GM13977 (cell line): ENCODE measurements around the gene RASGRF2.

Source experiments
- DNase-seq: peaks from one replicate; pipeline ENCODE4 v3.0.0; 2012; ENCODE audit warnings: low spot score
- in situ Hi-C: fragments of 300-500 bp; cut with MboI; formaldehyde crosslinking; loops from one replicate; pipeline ENCODE4 v1.12.0; 2022; ENCODE audit warnings: low sequenced_read_pairs, low pct_unique_long_range_greater_than_20kb, mixed read lengths, inconsistent platforms; ENCODE audit not compliant: unreplicated experiment
- TF ChIP-seq, protein P1 (sequence below): IDR thresholded peaks from 2 replicates; pipeline ENCODE4 v1.5.1; 2012; ENCODE audit warnings: mild to moderate bottlenecking, control low read depth; ENCODE audit not compliant: insufficient read depth; ENCODE audit errors: extremely low read depth, missing control alignments

Gene RASGRF2

DNA sequence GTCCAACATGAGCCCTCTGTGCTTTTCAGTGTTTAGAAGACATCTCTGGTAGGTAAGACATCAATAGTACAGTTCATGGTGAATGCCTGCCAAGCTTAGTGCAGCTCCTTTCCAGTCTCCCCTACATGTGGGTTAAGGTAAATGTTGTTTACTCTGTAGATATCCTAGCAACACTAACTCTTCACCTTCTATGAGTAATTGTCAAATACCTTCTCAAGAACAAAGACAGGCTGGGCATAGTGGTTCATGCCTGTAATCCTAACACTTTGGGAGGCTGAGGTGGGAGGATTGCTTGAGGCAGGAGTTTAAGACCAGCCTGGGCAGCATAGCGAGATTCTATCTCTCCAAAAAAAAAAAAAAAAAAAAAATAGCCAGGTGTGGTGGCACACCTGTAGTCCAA lies 18.7 kb upstream of the RASGRF2 start:
- DNase-seq: no peak
- in situ Hi-C loops: no loop called here
- TF ChIP-seq, protein P1, sequence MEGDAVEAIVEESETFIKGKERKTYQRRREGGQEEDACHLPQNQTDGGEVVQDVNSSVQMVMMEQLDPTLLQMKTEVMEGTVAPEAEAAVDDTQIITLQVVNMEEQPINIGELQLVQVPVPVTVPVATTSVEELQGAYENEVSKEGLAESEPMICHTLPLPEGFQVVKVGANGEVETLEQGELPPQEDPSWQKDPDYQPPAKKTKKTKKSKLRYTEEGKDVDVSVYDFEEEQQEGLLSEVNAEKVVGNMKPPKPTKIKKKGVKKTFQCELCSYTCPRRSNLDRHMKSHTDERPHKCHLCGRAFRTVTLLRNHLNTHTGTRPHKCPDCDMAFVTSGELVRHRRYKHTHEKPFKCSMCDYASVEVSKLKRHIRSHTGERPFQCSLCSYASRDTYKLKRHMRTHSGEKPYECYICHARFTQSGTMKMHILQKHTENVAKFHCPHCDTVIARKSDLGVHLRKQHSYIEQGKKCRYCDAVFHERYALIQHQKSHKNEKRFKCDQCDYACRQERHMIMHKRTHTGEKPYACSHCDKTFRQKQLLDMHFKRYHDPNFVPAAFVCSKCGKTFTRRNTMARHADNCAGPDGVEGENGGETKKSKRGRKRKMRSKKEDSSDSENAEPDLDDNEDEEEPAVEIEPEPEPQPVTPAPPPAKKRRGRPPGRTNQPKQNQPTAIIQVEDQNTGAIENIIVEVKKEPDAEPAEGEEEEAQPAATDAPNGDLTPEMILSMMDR: no peak

DNA sequence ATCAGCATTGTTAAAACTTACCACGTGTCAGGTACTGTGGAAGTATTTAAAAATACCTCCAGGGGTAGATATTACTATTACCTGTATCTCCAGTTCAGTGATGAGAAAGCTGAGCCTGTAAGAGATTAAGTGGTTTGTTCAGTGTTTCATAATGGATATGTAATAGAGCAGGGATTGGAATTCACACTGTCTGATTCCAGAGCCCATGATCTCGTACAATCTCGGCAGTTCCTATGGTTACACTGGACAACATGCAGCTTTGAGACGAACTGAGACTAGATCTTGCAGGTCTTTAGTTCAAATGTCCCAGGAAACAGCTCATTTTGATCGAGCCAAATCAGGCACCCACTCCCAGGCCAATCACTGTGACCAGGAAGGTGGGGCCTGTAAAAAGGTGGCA lies 8.8 kb upstream of the RASGRF2 start:
- in situ Hi-C loops: no loop called here
- TF ChIP-seq, protein P1: no peak
- DNase-seq: no peak

DNA sequence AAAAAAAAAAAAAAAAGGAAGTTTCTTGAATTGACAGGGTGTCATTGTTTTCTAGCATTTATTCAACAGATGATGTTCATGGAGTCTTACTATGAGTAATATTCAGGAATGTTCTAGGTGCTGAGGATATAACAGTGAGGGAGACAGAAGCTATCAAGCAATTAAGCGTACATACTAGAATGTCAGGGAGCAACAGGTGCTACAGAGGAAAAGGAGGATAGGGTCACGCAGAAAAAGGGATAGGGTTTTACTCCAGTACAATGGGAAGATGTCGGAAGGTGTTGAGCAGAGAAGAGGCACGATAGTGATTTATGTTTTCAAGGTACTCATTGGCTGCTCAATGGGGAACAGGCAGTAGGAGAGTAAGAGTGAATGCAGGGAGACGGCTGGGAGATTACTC lies 6.6 kb upstream of the RASGRF2 start:
- TF ChIP-seq, protein P1: no peak
- no peak for DNase-seq
- in situ Hi-C loops: no loop called here

DNA sequence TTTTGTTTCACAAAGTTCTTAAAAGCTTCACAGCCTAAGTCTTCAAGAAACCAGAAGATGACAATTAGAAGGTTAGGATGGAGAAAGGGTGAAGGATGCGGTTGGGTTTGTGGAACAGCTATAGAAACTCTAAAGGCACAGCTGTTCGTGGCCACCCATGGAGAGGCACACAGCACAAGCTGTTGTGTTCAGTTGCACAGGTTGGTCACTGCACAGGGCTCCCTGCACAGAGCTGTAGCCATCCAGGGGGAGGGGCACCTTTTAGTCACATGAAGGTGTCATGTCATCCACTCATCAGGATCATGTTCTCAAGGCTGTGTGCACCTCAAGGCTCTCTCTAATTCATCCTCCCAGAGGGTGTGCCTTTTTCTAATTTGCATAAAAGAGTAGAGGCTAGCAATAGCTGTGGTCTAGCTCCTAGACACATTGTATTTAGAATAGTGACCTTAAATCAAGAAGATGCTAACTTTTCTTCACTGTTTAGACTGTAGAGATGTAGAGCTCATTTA lies 5.0 kb upstream of the RASGRF2 start:
- in situ Hi-C loops: no loop called here
- TF ChIP-seq, protein P1: no peak

DNA sequence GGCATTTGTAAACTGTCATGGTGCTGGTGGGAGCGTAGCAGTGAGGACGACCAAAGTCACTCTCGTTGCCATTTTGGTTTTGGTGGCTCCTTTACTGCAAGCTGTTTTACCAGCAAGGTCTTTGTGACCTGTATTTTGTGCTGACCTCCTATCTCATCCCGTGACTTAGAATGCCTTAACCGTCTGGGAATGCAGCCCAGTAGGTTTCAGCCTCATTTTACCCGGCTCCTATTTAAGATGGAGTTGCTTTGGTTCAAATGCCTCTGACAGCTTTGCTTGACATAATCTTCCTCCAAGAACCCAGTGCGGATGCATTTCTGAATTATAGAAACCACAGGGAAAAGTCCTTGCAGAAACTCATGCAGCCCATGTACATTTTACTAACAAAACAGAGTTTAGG lies 3.9 kb upstream of the RASGRF2 start:
- in situ Hi-C loops: no loop called here
- DNase-seq: no peak
- TF ChIP-seq, protein P1: no peak

More for the DNA sequence above, 5.0 kb upstream of the RASGRF2 start:
- DNase-seq: no peak

DNA sequence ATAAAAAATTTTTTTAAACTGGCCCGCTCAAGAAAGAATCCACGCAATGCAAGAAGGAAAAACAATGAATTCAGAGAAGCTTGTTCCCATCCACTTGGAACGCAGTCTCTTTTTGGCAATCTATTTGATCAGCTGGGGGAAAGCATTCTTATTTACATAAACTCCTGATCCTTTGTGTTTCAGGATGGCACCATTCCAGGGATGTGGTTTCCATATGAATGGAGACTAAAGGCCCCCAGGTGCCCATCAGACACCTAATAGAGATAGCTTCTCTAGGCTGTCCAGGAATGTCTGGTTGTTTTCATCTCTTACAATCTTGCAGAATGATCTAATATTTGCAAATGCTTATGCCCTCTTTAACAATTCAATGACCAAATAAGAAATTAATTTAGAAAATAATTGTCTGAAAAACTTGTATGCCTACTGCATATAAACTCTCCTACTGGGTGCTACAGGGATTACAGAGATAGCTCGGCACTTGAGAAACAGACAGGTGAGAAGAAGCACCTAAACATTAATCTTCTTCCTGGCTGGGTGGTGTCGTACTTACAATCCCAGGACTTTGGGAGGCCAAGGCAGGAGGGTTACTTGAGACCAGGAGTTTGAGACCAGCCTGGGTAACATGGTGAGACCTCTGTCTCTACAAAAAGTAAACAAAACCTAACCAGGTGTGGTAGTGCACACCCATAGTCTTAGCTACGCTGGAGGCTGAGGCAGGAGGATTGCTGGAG lies 3.0 kb upstream of the RASGRF2 start:
- TF ChIP-seq, protein P1: no peak
- DNase-seq: no peak
- in situ Hi-C loops: no loop called here
